ENCODE results near the gene KSR2.
"Not testable (repeated sequence)": the region's sequence is repeated elsewhere in the genome, so short reads cannot be mapped to it uniquely, and the experiment has no call there.

Gene KSR2

GRCh38 chr12:117890137-117890536 lies 78.7 kb downstream of the KSR2 start:
- DNase-seq: no peak

- DNase-seq: no peak
These were observed 79.7 kb downstream of the KSR2 start for GRCh38 chr12:117889098-117889497.

- DNase-seq: no peak
These were observed 83.6 kb downstream of the KSR2 start for GRCh38 chr12:117885211-117885610.

GRCh38 chr12:117884161-117884560 lies 84.6 kb downstream of the KSR2 start:
- DNase-seq: no peak

GRCh38 chr12:117882603-117883184 lies 86.1 kb downstream of the KSR2 start:
- no peak for DNase-seq

GRCh38 chr12:117882181-117882580 lies 86.6 kb downstream of the KSR2 start:
- DNase-seq: no peak

GRCh38 chr12:117881517-117881916 lies 87.3 kb downstream of the KSR2 start:
- DNase-seq: no peak

- DNase-seq: no peak
These were observed 90.2 kb downstream of the KSR2 start for GRCh38 chr12:117878605-117879004.

GRCh38 chr12:117876436-117876816 lies 92.4 kb downstream of the KSR2 start:
- DNase-seq: no peak

- DNase-seq: peak; percentile 38
These were observed 92.9 kb downstream of the KSR2 start for GRCh38 chr12:117875744-117876435.

- peak; percentile 78 for DNase-seq
These were observed 93.9 kb downstream of the KSR2 start for GRCh38 chr12:117874842-117875434.

- not testable (repeated sequence) for DNase-seq
These were observed 94.6 kb downstream of the KSR2 start for GRCh38 chr12:117874198-117874597.

- DNase-seq: no peak
These were observed 96.1 kb downstream of the KSR2 start for GRCh38 chr12:117872546-117873169.

GRCh38 chr12:117869551-117869950 lies 99.2 kb downstream of the KSR2 start:
- DNase-seq: no peak

- DNase-seq: no peak
These were observed 101.4 kb downstream of the KSR2 start for GRCh38 chr12:117867348-117867747.

- no peak for DNase-seq
These were observed 103.3 kb downstream of the KSR2 start for GRCh38 chr12:117865505-117865904.

GRCh38 chr12:117863002-117863709 lies 105.6 kb downstream of the KSR2 start:
- no peak for DNase-seq

- DNase-seq: no peak
These were observed 107.1 kb downstream of the KSR2 start for GRCh38 chr12:117861691-117862090.

GRCh38 chr12:117860787-117861290 lies 108.0 kb downstream of the KSR2 start:
- not testable (repeated sequence) for DNase-seq

GRCh38 chr12:117860111-117860510 lies 108.7 kb downstream of the KSR2 start:
- DNase-seq: no peak

GRCh38 chr12:117857632-117858612 lies 110.9 kb downstream of the KSR2 start:
- DNase-seq: peak; percentile 70

GRCh38 chr12:117857139-117857538 lies 111.7 kb downstream of the KSR2 start:
- not testable (repeated sequence) for DNase-seq

All from activated CD4-positive, alpha-beta T cell treated with anti-CD3 and anti-CD28 coated beads, Interleukin-2, Interleukin-6, amounts not matched to agents 100 ng/mL and 50 ng/mL, durations not matched to agents 16 hours and 8 hours (primary cell).